Fibroblast of villous mesenchyme (primary cell): ENCODE data around the gene IFNA2. TPM values are rescaled to one million over a fixed set of nuclear protein-coding genes. Genes with fewer than 3 reads are reported as not detected.
"Not testable (repeated sequence)": the region's sequence is repeated elsewhere in the genome, so short reads cannot be mapped to it uniquely, and the experiment has no call there.

Source experiments
- DNase-seq: peaks from one replicate; pipeline ENCODE4 v3.0.0-alpha.2; 2010; ENCODE audit warnings: low read depth
- H3K4me3 ChIP-seq: 2 replicates; pipeline ENCODE4 v1.5.1; 2011; ENCODE audit warnings: low read depth, mild to moderate bottlenecking, low read length
- CTCF ChIP-seq: IDR thresholded peaks from 2 replicates; pipeline ENCODE4 v1.5.1; 2012; ENCODE audit warnings: low read depth, mild to moderate bottlenecking, low read length; ENCODE audit not compliant: insufficient read depth
- total RNA-seq: library from RNA; depleted of rRNA; stranded (reverse); fragments of >200 nt; gene quantifications from 2 replicates; pipeline ENCODE4 v1.2.3, GENCODE V29; 2012

Gene IFNA2
- total RNA-seq = not detected in 2 replicates

GRCh38 chr9:21385131-21385670 lies at the start of gene IFNA2:
TSS of gene IFNA2 (minus strand) at chr9:21385398. CDS start at chr9:21385329, 69 bp downstream.
- no peak for TF ChIP-seq CTCF
- no peak for DNase-seq
- no peak within 1 kb of the TSS for H3K4me3 ChIP-seq

DNA sequence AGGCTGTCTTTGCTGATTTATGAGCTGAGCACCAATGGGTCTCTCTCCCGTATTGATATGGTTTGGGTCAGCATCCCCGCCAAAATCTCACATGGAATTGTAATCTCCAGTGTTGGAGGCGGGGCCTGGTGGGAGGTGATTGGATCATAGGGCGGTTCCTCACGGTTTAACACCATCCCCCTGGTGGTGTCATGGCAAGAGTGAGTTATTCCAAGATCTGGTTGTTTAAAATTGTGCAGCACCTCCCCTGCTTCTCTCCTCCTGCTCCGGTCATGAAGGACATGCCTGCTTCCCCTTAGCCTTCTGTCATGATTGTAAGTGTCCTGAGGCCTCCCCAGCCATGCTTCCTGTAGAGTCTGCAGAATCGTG lies 49.8 kb upstream of the IFNA2 start:
- DNase-seq = not testable (repeated sequence)

GRCh38 chr9:21434202-21435014 lies 49.2 kb upstream of the IFNA2 start:
- no peak overlapping the region for H3K4me3 ChIP-seq
- DNase-seq = peak; percentile 78
- peak; percentile 57 for TF ChIP-seq CTCF

More for the DNA sequence above, 49.8 kb upstream of the IFNA2 start:
- not testable (repeated sequence) for H3K4me3 ChIP-seq

DNA sequence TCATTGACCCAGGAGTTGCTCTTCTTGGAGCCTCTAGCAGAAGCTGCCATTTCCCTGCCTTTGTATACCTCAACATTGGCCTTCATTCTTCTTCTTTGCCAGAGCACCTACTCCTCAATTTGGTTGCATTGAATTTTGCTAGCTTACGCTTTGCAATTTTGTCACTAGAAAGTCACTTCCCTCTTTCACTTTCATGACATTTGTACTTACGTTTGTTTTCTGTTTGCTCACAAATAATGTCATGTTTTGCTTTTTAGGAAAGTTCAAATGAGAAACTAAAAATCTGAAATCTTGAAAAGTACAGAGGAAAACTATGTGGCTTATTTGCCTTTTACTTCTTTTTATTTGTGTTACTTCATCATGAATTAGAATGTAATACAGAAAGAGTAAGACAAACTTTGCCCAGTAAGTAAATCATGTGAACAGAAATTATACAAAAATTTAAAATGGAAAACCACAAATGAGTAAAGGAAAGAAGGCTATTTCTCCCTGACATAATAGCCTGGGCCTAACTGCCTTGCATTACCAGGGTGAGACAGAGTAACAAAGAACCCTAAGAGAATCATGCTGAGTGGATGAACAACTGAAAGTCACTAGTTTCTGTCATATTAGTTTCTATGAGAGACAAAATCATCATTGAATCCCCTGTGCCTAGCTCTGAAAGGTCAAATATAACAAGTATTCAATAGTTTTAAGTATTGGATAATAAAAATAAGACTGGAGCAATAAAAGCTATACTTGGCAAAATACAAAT lies 47.7 kb upstream of the IFNA2 start:
- H3K4me3 ChIP-seq = no peak overlapping the region
- no peak for DNase-seq
- no peak for TF ChIP-seq CTCF

GRCh38 chr9:21429191-21429590 lies 44.0 kb upstream of the IFNA2 start:
- no peak for TF ChIP-seq CTCF
- no peak overlapping the region for H3K4me3 ChIP-seq
- DNase-seq = no peak

- H3K4me3 ChIP-seq = no peak overlapping the region
- no peak for DNase-seq
- no peak for TF ChIP-seq CTCF
Observed at GRCh38 chr9:21428235-21428634, 43.0 kb upstream of the IFNA2 start.

DNA sequence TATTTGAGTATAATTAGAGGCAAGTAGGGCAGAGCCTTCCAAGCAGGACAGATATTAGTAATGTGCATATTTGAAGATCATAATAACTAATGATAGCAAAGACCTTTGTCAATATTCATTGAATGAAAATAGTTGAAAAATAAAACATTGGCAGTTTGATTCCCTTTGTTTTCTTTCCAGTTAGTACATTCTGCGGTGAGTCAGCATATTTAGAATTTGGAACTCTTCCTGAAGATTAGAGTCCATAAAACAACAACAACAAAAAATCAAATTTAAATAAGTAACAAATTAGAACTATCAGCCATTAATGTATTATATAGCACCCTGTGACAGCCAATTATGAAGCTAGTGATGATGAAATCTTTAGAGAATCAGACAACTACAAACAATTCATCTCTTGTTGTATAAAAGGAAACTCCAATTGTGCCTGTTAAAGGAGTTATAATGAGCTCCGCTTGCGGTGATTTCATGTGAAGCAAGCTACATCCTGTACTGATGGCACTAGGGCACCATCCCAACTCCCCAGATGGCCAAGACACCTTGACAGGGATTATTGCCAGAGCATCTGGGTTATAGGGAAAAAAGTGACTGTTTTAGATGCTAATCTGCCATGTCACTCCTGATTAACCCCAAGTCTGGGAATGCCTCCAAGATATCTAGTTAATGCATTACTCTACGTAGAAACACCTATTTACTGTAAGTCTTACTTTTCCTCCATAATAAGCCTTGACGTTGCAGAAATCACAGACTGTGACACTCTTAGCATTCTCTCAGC lies 30.5 kb upstream of the IFNA2 start:
- peak; percentile 52 for DNase-seq
- no peak overlapping the region for H3K4me3 ChIP-seq
- no peak for TF ChIP-seq CTCF
